Peyer's patch (tissue), 4 donors: Measurements from ENCODE around the gene NKX1-2.

ENCODE experiments used
- CTCF ChIP-seq, 6 experiments: fragments of 450-650 bp in 4 of 6; fragments of 200-600 bp in 2 of 6; sonication (generic) in 1 of 6; IDR thresholded peaks; one replicate each; pipeline ENCODE4 v1.5.1; 2017 to 2019; ENCODE audit warnings: antibody characterized with exemption in 6 of 6, mild to moderate bottlenecking in 3 of 6, moderate library complexity in 1 of 6
- POLR2A ChIP-seq, 2 donors: fragments of 450-650 bp; IDR thresholded peaks; one replicate each; pipeline ENCODE4 v1.5.1; 2017; ENCODE audit warnings: antibody characterized with exemption in 2 of 2, mild to moderate bottlenecking in 2 of 2, moderate library complexity in 2 of 2

GRCh38 chr10:124418726-124419501 is 30.9 kb downstream of the NKX1-2 start, which contains the start of gene OAT:
- TF ChIP-seq CTCF (IDR thresholded peaks at IDR 0.05) (peak in 3 of 6 experiments; percentile 25 to 43 (median 38)), POLR2A (IDR thresholded peaks at IDR 0.05) (peak; percentile 99)
